Osteoblast (primary cell): ENCODE data around the gene GZMM. TPM values are rescaled to one million over a fixed set of nuclear protein-coding genes. Genes with fewer than 3 reads are reported as not detected.

Source experiments
- DNase-seq: peaks from one replicate; pipeline ENCODE4 v3.0.0; 2011; ENCODE audit warnings: low spot score, mixed read lengths; ENCODE audit not compliant: insufficient read length; ENCODE audit errors: missing footprints
- H2AFZ ChIP-seq: 2 replicates; pipeline ENCODE4 v1.6.0; 2011; ENCODE audit warnings: mild to moderate bottlenecking, low read length
- H3K27ac ChIP-seq: 2 replicates; pipeline ENCODE4 v1.5.1; 2011; ENCODE audit warnings: mild to moderate bottlenecking, low read depth, low read length, moderate library complexity
- H3K27me3 ChIP-seq: 2 replicates; pipeline ENCODE4 v1.6.0; 2012; ENCODE audit warnings: mild to moderate bottlenecking, control low read depth, inconsistent platforms, low read length, moderate library complexity; ENCODE audit not compliant: insufficient read depth
- H3K36me3 ChIP-seq: 2 replicates; pipeline ENCODE4 v1.5.1; 2011; ENCODE audit warnings: mild to moderate bottlenecking, low read length, control low read depth, moderate library complexity; ENCODE audit not compliant: insufficient read depth
- H3K4me1 ChIP-seq: 2 replicates; pipeline ENCODE4 v1.5.1; 2011; ENCODE audit warnings: mild to moderate bottlenecking, low read length, control low read depth, moderate library complexity; ENCODE audit not compliant: insufficient read depth
- H3K4me2 ChIP-seq: 2 replicates; pipeline ENCODE4 v1.6.0; 2011; ENCODE audit warnings: mild to moderate bottlenecking, low read length; ENCODE audit not compliant: insufficient read depth
- H3K4me3 ChIP-seq: fragments of 200-600 bp; sonication (generic); 3 replicates; pipeline ENCODE4 v1.5.1; 2012; ENCODE audit warnings: mild to moderate bottlenecking, low read length, inconsistent platforms; ENCODE audit not compliant: insufficient read depth
- H3K79me2 ChIP-seq: 2 replicates; pipeline ENCODE4 v1.6.0; 2012; ENCODE audit warnings: mild to moderate bottlenecking, low read length, control low read depth, inconsistent platforms; ENCODE audit not compliant: insufficient read depth
- H3K9me3 ChIP-seq: 2 replicates; pipeline ENCODE4 v1.5.1; 2011; ENCODE audit warnings: low read depth, low read length, control low read depth
- H4K20me1 ChIP-seq: 2 replicates; pipeline ENCODE4 v1.6.0; 2012; ENCODE audit warnings: mild to moderate bottlenecking, low read length, control low read depth; ENCODE audit not compliant: insufficient read depth
- CTCF ChIP-seq: IDR thresholded peaks from 2 replicates; pipeline ENCODE4 v1.5.1; 2011; ENCODE audit warnings: mild to moderate bottlenecking, low read depth, low read length, moderate library complexity; ENCODE audit errors: extremely low read depth
- total RNA-seq: library from RNA; depleted of rRNA; stranded (reverse); fragments of >200 nt; gene quantifications from 2 replicates; pipeline ENCODE4 v1.2.3, GENCODE V29; 2012

GZMM gene
- total RNA-seq, 1 donor: under 0.01 TPM

- H3K4me2 ChIP-seq: no peak overlapping the region
- no peak for DNase-seq
- H3K36me3 ChIP-seq: peaks cover 3% of the 10 kb centered on the region
- no peak overlapping the region for H2AFZ ChIP-seq
- no peak overlapping the region for H3K4me3 ChIP-seq
- no peaks in the 10 kb centered on the region for H3K27me3 ChIP-seq
- peaks cover 75% of the 10 kb centered on the region for H4K20me1 ChIP-seq
- no peaks in the 10 kb centered on the region for H3K9me3 ChIP-seq
- H3K4me1 ChIP-seq: peaks cover 35% of the 10 kb centered on the region
- TF ChIP-seq CTCF: no peak
- H3K79me2 ChIP-seq: peaks cover 89% of the 10 kb centered on the region
- H3K27ac ChIP-seq: peak overlapping the region; percentile 41
Measured at GRCh38 chr19:576768-577438, 33.0 kb downstream of the GZMM start.

- Histone ChIP-seq H3K9me3 (no peaks in the 10 kb centered on the region), H3K27me3 (no peaks in the 10 kb centered on the region), H3K27ac (peak overlapping the region; percentile 41), H3K4me1 (peaks cover 35% of the 10 kb centered on the region), H3K4me3 (no peak overlapping the region), H3K36me3 (peaks cover 7% of the 10 kb centered on the region), H4K20me1 (peaks cover 76% of the 10 kb centered on the region), H3K79me2 (peaks cover 88% of the 10 kb centered on the region), H2AFZ (no peak overlapping the region), H3K4me2 (no peak overlapping the region)
- TF ChIP-seq CTCF: no peak
- no peak for DNase-seq
Measured at GRCh38 chr19:577439-578392, 33.9 kb downstream of the GZMM start.

- Histone ChIP-seq H3K4me3 (no peak overlapping the region), H2AFZ (no peak overlapping the region), H3K36me3 (peaks cover 13% of the 10 kb centered on the region), H4K20me1 (peaks cover 80% of the 10 kb centered on the region), H3K4me2 (no peak overlapping the region), H3K79me2 (peaks cover 73% of the 10 kb centered on the region), H3K27me3 (no peaks in the 10 kb centered on the region), H3K9me3 (no peaks in the 10 kb centered on the region), H3K4me1 (peaks cover 42% of the 10 kb centered on the region), H3K27ac (no peak overlapping the region)
- DNase-seq: no peak
- TF ChIP-seq CTCF: no peak
Measured at GRCh38 chr19:579111-579841, 35.4 kb downstream of the GZMM start.
